Activated effector memory CD4-positive, alpha-beta T cell treated with anti-CD3 and anti-CD28 coated beads, Interleukin-2, amount 50 U/mL, for 16 hours (primary cell): ENCODE data around the gene STX10.

Source experiments
- DNase-seq: peaks from one replicate; pipeline ENCODE4 v3.0.0-alpha.2; 2020

Gene STX10

DNA sequence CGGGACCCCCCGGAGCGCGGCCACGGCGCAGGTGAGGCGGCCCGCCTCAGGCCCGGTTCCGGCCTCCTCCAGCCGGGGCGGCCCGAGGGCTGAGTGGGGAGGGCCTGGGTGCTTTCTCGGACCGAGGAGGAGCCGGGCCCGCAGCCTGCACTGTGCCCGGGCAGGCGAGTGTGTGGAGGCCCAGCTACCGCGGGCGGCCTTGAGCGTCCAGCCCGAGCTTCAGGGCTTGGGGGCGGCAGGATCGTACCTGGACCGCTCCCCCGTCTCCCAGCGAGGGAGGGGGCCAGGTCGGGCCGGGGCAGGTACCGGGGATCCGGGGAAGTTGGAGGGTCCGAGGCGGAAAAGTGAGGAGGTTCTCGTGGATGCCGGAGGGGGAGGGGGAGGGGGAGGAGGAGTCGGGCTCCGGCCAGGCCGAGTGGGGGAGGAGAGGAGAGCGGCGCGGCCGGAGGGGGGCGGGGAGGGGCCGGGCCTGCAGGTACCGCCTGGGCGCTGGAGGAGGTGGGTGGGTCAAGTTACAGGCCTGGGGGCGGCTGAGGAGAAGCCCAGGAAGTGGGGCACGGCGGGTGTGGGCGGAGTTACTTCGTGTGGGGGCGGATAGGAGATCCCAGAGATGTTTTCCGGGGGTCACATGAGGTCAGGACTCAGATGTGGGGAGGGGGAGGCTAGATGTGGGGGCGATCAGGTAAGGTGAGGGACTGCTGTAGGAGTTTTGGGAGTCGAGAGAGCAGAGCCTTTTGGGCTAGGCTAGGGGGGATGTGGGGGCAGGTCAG is 31.6 kb downstream of the STX10 start:
- DNase-seq: peak; percentile 73

- peak; percentile 96 for DNase-seq
Measured at GRCh38 chr19:13117772-13118423, 32.3 kb downstream of the STX10 start, which contains the start of gene NACC1. Gene NACC1, plus strand, starts transcription at chr19:13118264. Its CDS starts 16,944 bp downstream, at chr19:13135208.

DNA sequence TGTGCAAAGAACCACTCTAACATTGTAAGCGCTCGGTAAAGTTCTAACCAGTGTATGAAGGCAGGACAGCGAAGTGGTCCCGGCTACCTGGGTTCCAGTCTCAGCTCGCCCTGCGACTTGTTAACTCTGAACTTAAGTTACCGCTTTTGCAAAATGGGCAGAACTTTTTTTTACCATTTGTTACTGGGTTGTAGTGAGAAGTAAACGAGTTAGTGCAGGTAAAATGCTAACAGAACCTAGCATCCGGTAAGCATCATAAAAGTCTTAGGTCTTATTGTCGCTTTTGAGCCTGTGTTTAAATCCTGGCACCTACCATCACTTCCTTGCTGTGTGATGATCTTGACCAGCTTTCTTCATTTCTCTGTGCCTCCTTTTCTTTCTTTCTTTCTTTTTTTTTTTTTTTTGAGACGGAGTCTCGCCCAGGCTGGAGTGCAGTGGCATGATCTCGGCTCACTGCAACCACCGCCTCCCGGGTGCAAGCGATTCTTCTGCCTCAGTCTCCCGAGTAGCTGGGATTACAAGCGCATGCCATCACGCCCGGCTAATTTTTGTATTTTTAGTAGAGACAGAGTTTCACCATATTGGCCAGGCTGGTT is 32.9 kb downstream of the STX10 start:
- DNase-seq: no peak

DNA sequence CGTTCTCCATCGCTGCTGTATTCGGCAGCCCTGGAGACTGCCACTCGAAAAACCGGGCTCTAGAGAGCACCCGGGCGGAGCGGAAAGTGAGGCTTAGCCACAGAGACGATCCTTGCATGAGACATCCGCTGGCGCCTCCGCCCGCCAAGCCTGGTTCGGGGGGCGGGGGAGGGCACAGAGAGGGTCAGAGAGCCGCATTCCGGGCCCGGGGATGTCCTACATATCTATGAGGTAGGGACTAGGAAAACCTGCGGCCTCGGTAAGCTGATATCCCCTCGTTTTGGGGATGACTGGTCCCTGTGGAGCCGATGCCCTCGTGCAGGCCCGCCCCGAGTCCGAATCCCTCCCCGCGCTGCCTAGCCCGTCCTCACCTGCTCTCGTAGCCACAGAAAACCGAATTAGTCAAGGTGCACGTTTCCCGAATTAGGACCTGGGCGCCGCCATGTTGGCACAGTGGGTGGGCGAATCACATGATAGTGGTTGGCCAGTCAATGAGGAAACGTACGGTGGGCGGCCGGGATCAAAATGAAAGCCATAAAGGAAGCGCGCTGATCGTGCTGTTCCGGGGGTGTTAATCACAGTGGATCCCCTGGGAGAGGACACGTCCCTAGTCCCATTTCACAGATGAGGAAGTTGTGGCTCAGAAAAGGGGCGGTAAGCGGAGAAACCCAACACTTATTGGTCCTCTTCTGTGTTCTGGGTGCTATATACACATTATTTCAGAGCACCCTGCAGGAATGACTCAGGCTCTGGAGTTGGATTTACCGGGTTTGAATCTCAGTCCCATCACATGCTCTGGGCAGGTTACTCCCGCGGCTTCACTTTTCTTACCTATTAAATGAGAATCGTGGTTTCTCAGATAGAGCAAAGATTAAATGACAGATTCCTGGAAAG is 33.6 kb downstream of the STX10 start, which contains the start of gene TRMT1:
TRMT1 (minus strand) TSS at position 459 of the 894 bp plus-strand sequence; CDS start at position 118, 341 bp downstream.
- DNase-seq: peak; percentile 97

- DNase-seq: no peak
Measured at GRCh38 chr19:13115936-13116281, 34.3 kb downstream of the STX10 start.

GRCh38 chr19:13112555-13112954 is 37.6 kb downstream of the STX10 start:
- no peak for DNase-seq

- no peak for DNase-seq
Measured at GRCh38 chr19:13110099-13110610, 40.0 kb downstream of the STX10 start.

DNA sequence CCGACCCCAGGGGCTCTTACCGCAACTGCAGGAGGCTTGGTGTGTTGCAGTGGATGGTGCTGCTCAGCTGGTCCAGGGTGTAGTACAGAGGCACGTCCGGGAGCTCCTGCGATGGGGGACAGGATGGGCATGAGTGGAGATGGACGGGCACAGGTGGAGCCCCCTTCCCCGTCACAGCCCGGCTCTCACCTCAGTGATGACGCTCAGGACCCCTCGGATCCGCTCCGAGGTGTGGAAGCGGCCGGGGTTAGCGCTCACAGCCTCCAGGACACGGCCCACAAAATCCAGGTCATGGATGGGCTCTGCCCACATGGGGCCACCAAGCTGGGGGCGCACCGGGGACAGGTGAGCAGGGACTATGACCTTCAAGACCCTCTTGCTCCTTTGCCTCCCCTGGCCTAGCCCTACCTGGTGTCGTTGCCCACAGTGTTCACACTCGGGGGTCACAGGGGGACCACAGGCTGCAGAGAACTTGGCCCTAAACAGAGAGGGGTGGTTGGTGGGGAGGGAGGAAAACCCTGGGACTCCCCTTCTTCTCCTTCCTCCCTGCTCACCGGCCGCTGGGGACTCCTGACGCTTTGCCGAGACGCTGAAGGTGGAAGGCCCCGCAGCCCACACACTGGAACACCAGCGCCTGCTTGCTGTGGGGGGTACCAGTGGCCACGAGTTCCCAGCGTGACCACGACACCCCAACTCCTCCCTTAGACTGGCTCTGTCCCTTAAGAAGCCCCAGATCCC is 40.6 kb downstream of the STX10 start:
- DNase-seq: no peak

DNA sequence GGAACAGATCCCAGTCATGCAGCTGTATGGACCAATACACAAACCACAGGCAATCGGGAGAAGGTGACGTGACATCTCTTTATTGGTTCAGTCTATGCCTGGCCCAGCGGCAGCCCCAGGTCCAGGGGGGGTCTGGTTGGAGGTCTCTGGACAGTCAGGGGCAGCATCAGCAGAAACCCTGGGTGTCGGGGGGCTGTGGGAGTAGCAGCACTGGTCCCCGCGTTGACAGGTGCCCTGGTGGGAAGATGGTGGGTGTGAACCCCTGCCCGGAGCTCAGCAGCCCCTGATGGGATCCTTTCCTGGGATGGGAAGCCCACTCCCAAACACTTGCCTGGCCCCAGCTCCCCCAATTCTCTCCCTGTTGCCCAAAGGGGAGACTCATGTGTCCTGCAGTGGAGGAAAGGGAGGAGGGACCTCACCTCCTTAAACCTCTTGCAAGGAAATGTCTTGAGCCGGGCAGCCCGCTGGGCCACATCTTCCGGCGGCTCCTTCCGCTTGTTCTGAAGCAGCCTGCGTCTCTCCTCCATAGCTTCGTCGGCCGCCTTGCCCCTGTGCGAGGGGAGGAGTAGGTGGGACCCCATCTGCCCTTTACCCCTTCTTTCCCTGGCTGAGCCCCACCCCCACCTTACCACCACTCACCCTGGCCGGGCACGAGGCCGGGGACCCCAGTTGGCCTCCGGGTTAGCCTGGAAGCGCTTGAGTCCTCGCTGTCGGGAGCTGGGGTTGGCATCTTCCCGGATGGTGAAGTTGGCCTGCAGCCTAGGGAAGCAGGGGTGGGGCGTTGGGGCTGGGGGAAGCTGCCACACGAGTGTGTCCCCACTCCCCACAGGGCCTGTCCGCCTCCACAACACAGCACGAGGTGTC is 45.1 kb downstream of the STX10 start:
- peak; percentile 72 for DNase-seq

- DNase-seq: peak; percentile 89
Measured at GRCh38 chr19:13104360-13104847, 45.8 kb downstream of the STX10 start.

GRCh38 chr19:13103581-13104359 is 46.4 kb downstream of the STX10 start:
- DNase-seq: no peak

DNA sequence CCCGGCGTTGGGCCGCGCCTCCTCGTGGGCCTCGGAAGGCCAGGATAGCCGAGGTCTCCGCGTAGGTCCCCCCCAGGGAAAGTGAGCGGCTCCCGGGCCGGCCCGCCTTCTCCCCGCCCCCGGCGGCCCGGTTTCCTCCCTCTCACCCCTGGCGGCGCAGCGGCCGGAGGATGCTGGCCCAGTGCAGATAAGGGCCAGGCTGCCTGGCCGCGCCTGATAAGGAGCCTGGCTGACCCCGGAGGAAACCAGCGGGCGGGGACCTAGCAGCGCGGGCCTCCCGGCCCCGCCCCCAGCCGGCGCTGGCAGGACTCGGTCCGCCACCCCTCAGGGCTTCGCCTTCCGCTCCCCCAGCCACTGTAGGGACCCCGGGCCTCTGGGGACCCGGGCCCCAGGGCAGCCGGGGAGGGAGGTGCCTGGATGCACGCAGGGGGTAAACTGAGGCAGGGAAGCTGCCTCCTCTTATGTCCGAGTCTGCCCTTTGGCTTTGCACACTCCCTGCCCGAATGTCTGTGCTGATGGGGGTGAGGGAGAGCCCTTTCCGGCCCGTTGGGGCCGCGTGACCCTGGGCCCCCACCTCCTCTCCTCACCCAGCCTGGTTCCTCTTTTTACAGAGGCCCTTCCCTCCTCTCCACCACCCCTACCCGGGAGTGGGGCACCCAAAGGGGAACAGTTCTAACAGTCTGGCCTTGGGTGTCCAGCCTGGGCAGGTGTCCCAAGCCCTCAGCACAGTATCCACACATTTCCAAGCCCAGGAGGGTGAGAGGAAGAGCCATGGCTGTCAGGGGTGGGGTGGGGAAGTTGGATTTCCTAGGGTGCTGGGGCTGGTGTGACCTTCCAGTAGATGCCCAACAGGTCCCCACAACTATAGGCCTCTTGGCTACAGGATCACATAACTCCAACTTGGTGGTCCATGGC is 47.3 kb downstream of the STX10 start, which contains the start of gene LYL1:
LYL1 (minus strand) TSS at position 193 of the 915 bp plus-strand sequence. CDS start 1,687 bp downstream, outside the sequence.
- peak; percentile 80 for DNase-seq

- no peak for DNase-seq
Measured at GRCh38 chr19:13102416-13102665, 47.8 kb downstream of the STX10 start.

GRCh38 chr19:13101590-13102415 is 48.4 kb downstream of the STX10 start:
- DNase-seq: no peak

GRCh38 chr19:13100841-13101589 is 49.2 kb downstream of the STX10 start:
- DNase-seq: no peak

GRCh38 chr19:13100031-13100588 is 50.1 kb downstream of the STX10 start:
- peak; percentile 86 for DNase-seq
